ENCODE measurements around the gene DDX19B.
"Not testable (repeated sequence)": the region's sequence is repeated elsewhere in the genome, so short reads cannot be mapped to it uniquely, and the experiment has no call there.

GRCh38 chr16:70259903-70260302 lies 39.1 kb upstream of the DDX19B start:
- not testable (repeated sequence) for TF ChIP-seq CTCF (conservative IDR thresholded peaks at IDR 0.05); ZFX (IDR thresholded peaks at IDR 0.05)
